DMS79 (cell line): ENCODE data around the gene ST8SIA5.

Experiments used
- DNase-seq: peaks from one replicate; lab custom pipeline; 2025; lab: John Stamatoyannopoulos, UW

ST8SIA5 gene

GRCh38 chr18:46668694-46669093 is 88.2 kb downstream of the ST8SIA5 start:
- no peak for DNase-seq

GRCh38 chr18:46668135-46668534 is 88.7 kb downstream of the ST8SIA5 start:
- DNase-seq: no peak

GRCh38 chr18:46663539-46663938 is 93.3 kb downstream of the ST8SIA5 start:
- DNase-seq: no peak

- no peak for DNase-seq
Observed at GRCh38 chr18:46660957-46661749, 95.7 kb downstream of the ST8SIA5 start.

GRCh38 chr18:46659484-46659883 is 97.4 kb downstream of the ST8SIA5 start:
- DNase-seq: no peak

GRCh38 chr18:46657115-46657955 is 99.5 kb downstream of the ST8SIA5 start, which contains the start of gene LOXHD1:
Gene LOXHD1 (minus strand): TSS chr18:46657220. CDS start chr18:46657033, 187 bp downstream.
- peak; percentile 80 for DNase-seq

- DNase-seq: peak; percentile 77
Observed at GRCh38 chr18:46656326-46657114, 100.3 kb downstream of the ST8SIA5 start.

- no peak for DNase-seq
Observed at GRCh38 chr18:46652372-46652771, 104.5 kb downstream of the ST8SIA5 start.

- peak; percentile 31 for DNase-seq
Observed at GRCh38 chr18:46650681-46651080, 106.2 kb downstream of the ST8SIA5 start.

GRCh38 chr18:46649071-46649862 is 107.6 kb downstream of the ST8SIA5 start:
- DNase-seq: no peak

- DNase-seq: no peak
Observed at GRCh38 chr18:46646468-46646867, 110.4 kb downstream of the ST8SIA5 start.

- no peak for DNase-seq
Observed at GRCh38 chr18:46642561-46642960, 114.3 kb downstream of the ST8SIA5 start.

GRCh38 chr18:46641917-46642316 is 114.9 kb downstream of the ST8SIA5 start:
- DNase-seq: no peak

- no peak for DNase-seq
Observed at GRCh38 chr18:46639386-46639785, 117.5 kb downstream of the ST8SIA5 start.

GRCh38 chr18:46636040-46636630 is 120.7 kb downstream of the ST8SIA5 start:
- no peak for DNase-seq

GRCh38 chr18:46632401-46633071 is 124.3 kb downstream of the ST8SIA5 start:
- DNase-seq: no peak

- no peak for DNase-seq
Observed at GRCh38 chr18:46630991-46631390, 125.9 kb downstream of the ST8SIA5 start.

- no peak for DNase-seq
Observed at GRCh38 chr18:46630160-46630559, 126.7 kb downstream of the ST8SIA5 start.

- DNase-seq: no peak
Observed at GRCh38 chr18:46629361-46629760, 127.5 kb downstream of the ST8SIA5 start.

GRCh38 chr18:46628206-46628605 is 128.6 kb downstream of the ST8SIA5 start:
- DNase-seq: no peak
